ENCODE data around the gene DMAC2. TPM values are rescaled to one million over a fixed set of nuclear protein-coding genes. Genes with fewer than 3 reads are reported as not detected.

Gene DMAC2
- total RNA-seq, 4 donors from 2014 or later = 41.3 to 62.0 (median 48.3) TPM

DNA sequence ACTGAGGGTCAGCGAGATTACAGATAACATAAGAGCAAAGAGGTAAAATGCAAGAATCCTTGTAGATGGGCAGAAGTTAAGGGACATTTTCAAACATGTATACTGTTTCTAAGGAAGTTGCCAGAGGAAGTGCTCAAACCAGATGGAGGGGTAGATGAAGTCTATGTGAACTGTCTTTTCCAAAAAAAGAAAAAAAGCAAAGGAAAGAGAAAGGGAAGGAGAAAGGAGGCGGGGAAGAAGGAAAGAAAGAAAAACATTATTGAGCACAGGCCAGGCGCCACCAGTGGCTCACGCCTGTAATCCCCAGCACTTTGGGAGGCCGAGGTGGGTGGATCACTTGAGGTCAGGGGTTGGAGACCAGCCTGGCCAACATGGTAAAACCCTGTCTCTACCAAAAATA lies 5.3 kb downstream of the DMAC2 start:
- Histone ChIP-seq H3K36me3 (peaks cover 0 to 34% (median 0%) of the 10 kb centered on the region in 3 donors), H3K9me3 (no peaks in the 10 kb centered on the region), H3K27me3 (no peaks in the 10 kb centered on the region), H3K4me1 (peaks cover 0 to 31% (median 3%) of the 10 kb centered on the region in 4 donors), H3K27ac (no peak overlapping the region), H3K4me3 (no peak overlapping the region)
- DNase-seq = peak in 1 of 3 donors; percentile 7
- TF ChIP-seq, protein P1, sequence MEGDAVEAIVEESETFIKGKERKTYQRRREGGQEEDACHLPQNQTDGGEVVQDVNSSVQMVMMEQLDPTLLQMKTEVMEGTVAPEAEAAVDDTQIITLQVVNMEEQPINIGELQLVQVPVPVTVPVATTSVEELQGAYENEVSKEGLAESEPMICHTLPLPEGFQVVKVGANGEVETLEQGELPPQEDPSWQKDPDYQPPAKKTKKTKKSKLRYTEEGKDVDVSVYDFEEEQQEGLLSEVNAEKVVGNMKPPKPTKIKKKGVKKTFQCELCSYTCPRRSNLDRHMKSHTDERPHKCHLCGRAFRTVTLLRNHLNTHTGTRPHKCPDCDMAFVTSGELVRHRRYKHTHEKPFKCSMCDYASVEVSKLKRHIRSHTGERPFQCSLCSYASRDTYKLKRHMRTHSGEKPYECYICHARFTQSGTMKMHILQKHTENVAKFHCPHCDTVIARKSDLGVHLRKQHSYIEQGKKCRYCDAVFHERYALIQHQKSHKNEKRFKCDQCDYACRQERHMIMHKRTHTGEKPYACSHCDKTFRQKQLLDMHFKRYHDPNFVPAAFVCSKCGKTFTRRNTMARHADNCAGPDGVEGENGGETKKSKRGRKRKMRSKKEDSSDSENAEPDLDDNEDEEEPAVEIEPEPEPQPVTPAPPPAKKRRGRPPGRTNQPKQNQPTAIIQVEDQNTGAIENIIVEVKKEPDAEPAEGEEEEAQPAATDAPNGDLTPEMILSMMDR (IDR thresholded peaks at IDR 0.05) = no peak
- TF ChIP-seq POLR2A (IDR thresholded peaks at IDR 0.05) = no peak

- Histone ChIP-seq H3K36me3 (peaks cover 0 to 34% (median 0%) of the 10 kb centered on the region in 3 donors), H3K4me1 (peaks cover 0 to 30% (median 0%) of the 10 kb centered on the region in 4 donors), H3K9me3 (no peaks in the 10 kb centered on the region), H3K4me3 (no peak overlapping the region), H3K27me3 (no peaks in the 10 kb centered on the region), H3K27ac (no peak overlapping the region)
- no peak for TF ChIP-seq POLR2A (IDR thresholded peaks at IDR 0.05)
- TF ChIP-seq, protein P1 (IDR thresholded peaks at IDR 0.05) = no peak
- DNase-seq = no peak
Measured at GRCh38 chr19:41433171-41433570, 6.5 kb downstream of the DMAC2 start.

DNA sequence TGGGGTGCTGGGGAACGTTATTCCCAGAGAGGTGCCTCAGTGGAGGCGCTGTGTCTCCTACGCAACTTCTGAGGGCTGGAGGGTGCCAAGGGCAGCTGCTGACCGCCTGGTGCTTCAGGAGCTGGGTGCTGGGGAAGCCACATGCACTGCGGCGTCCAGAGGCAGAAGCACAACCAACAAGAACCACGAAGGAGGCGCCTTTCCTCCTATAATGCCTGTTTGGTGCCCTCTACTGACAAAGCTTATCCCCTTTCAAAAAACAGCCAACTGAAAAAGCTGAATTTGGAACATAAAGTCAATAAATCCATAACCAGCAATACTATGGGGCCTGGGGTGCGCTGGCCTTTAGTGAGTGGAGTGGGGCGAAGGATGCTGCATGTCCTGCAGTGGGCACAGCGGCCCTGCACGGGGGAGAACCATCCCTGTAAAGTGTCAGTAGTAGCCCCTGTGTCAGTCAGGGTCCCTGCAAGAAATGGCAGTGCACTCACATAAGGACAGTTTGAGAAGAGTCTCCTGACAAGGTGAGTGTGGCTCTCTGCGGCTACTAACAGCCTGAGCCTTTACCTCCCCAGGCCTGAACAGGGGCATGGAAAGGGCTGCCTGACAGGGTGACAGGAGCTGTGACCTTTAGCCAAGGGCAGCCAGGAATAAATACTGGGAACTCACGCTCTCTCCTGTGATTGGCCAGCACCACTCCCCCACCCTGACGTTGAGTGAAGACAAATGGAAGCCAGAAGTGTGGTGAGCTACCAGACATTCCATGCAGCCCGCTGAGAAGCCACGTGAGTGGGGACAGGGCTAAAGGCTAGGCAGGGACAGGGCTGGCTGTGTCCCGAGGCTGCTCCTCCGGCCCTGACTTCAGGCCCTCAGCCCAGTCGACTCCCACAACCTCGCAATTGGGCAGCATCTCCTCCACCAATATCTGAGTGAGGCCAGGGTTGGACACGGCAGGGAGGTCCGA lies 8.0 kb downstream of the DMAC2 start:
- TF ChIP-seq, protein P1 (IDR thresholded peaks at IDR 0.05) = peak in 4 of 6 experiments; percentile 16 to 52 (median 46)
- TF ChIP-seq POLR2A (IDR thresholded peaks at IDR 0.05) = no peak
- Histone ChIP-seq H3K27me3 (no peaks in the 10 kb centered on the region), H3K4me1 (peaks cover 0 to 26% (median 4%) of the 10 kb centered on the region in 4 donors), H3K4me3 (no peak overlapping the region), H3K9me3 (no peaks in the 10 kb centered on the region), H3K27ac (no peak overlapping the region), H3K36me3 (peaks cover 0 to 27% (median 0%) of the 10 kb centered on the region in 3 donors)
- DNase-seq = no peak

DNA sequence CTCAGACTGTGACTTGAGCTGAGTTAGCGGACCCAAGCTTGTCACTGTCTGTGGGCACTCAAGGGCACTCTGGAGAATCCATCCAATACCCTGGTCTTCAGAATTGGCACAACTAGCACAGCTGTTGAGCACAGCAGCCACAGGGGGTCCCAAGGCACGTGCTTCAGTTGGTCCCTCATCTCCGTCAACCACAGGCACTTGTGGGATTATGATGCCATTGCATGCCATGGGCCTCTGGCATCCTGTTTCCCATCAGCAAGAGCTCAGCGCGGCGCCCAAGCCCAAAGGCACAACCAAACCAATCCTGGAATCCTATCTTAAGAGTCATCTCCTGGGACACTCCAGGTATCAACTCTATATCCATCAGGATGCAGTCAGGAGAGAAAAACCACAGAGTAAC lies 8.8 kb downstream of the DMAC2 start:
- Histone ChIP-seq H3K36me3 (peaks cover 0 to 29% (median 0%) of the 10 kb centered on the region in 3 donors), H3K4me3 (no peak overlapping the region), H3K27me3 (no peaks in the 10 kb centered on the region), H3K27ac (no peak overlapping the region), H3K4me1 (peaks cover 0 to 30% (median 4%) of the 10 kb centered on the region in 4 donors), H3K9me3 (no peaks in the 10 kb centered on the region)
- no peak for TF ChIP-seq POLR2A (IDR thresholded peaks at IDR 0.05)
- TF ChIP-seq, protein P1 (IDR thresholded peaks at IDR 0.05) = no peak
- no peak for DNase-seq

DNA sequence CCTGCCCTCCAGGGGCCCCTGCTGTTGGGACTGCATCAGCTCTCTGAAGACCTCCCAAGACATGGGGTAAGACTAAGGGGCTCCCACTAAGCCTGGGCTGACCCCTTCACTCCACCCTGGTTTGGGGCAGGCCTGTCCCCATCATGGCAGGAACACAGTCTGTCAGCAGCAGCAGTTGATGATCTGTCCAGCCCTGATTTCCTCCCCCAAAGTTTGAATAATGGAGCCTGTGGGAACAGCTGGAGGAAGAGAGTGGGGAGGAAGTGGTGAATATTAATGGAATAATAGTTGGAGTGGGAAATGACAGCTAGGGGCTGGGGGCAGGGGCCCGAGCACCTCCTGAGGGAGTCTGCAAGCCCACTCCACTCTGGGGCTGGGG lies 11.2 kb downstream of the DMAC2 start:
- H3K4me3 ChIP-seq = peak overlapping the region in 3 of 4 donors; percentile 46 to 67 (median 66)
- peak overlapping the region; percentile 68 to 98 (median 88) for H3K27ac ChIP-seq
- H3K27me3 ChIP-seq = no peaks in the 10 kb centered on the region
- no peak for DNase-seq
- H3K4me1 ChIP-seq = peaks cover 0 to 45% (median 4%) of the 10 kb centered on the region in 4 donors
- no peaks in the 10 kb centered on the region for H3K9me3 ChIP-seq
- peaks cover 0 to 41% (median 2%) of the 10 kb centered on the region in 3 donors for H3K36me3 ChIP-seq
- TF ChIP-seq POLR2A (IDR thresholded peaks at IDR 0.05) = no peak
- TF ChIP-seq, protein P1 (IDR thresholded peaks at IDR 0.05) = no peak
